OCI-LY3 (cell line): ENCODE results near the gene DHX8.

ENCODE experiments used
- EZH2phosphoT487 ChIP-seq: fragments of 200-600 bp; shearing (Covaris generic); IDR thresholded peaks from 2 replicates; pipeline ENCODE4 v1.6.1; 2018; ENCODE audit warnings: antibody characterized with exemption, mixed run types, low read depth
- TF ChIP-seq, protein P1 (sequence below): fragments of 200-600, 300-600 bp; sonication (generic); IDR thresholded peaks from 2 replicates; pipeline ENCODE4 v1.5.1; 2014; ENCODE audit warnings: antibody characterized with exemption, low read length, low read depth

DNA sequence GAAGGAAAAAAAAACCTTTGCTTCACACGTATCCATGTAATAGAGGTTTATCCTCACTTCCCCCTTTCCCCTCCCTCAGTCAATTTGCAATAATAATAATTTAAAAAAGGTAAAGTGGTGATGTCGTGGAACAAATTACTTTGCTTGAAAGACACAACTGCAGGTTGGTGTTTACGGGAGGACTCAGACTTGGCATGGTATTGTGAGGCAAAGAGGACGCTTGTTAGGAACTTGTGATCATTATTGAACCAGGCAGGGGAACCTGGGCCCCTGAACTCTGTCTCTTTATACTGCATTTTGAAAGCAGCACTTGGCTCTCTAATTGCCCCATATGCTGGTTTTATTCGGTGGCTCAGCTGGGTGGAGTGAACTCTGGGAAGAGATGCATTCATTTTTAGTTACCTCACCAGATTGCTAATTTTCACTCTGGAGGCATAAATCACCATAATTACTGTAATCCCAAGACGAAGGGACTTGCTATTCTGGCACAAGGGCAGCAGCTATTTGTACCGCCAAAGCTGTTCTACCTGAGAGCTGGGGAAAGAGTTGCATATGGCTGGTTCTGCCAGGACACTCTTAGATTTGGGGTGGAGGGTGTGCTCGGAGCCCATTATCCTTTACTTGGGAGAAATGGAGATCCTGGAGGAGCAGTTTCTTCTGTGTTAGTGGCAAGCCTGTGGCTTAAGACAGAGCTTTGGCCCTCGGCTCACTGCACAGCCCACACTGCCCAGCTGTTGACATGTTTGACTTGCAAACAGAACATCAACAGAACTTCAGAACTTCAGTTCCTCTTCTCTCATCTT is 5.7 kb upstream of the DHX8 start:
- TF ChIP-seq, protein P1, sequence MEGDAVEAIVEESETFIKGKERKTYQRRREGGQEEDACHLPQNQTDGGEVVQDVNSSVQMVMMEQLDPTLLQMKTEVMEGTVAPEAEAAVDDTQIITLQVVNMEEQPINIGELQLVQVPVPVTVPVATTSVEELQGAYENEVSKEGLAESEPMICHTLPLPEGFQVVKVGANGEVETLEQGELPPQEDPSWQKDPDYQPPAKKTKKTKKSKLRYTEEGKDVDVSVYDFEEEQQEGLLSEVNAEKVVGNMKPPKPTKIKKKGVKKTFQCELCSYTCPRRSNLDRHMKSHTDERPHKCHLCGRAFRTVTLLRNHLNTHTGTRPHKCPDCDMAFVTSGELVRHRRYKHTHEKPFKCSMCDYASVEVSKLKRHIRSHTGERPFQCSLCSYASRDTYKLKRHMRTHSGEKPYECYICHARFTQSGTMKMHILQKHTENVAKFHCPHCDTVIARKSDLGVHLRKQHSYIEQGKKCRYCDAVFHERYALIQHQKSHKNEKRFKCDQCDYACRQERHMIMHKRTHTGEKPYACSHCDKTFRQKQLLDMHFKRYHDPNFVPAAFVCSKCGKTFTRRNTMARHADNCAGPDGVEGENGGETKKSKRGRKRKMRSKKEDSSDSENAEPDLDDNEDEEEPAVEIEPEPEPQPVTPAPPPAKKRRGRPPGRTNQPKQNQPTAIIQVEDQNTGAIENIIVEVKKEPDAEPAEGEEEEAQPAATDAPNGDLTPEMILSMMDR = no peak
- TF ChIP-seq EZH2phosphoT487 = no peak
